Medulla oblongata (tissue), 1 donor: ENCODE measurements around the gene NAMPT.
"Not testable (repeated sequence)": the region's sequence is repeated elsewhere in the genome, so short reads cannot be mapped to it uniquely, and the experiment has no call there.

ENCODE experiments used
- DNase-seq: peaks from one replicate; pipeline ENCODE4 v3.0.0-alpha.2; 2015; ENCODE audit errors: extremely low spot score

NAMPT gene

DNA sequence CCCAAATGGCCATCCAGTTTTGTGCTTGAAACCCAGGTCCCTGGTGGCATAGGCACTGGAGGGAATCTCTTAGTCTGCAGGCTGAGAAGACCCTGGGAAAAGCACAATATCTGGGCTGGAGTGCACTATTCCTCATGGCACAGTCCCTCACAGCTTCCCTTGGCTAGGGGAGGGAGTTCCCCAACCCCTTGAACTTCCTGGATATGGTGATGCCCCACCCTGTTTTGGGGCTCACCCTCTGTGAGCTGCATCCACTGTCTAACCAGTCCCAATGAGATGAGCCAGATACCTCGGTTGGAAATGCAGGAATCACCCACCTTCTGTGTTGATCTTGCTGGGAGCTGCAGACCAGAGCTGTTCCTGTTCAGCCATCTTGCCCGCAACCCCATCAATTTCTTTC is 19.8 kb upstream of the NAMPT start:
- no peak for DNase-seq

DNA sequence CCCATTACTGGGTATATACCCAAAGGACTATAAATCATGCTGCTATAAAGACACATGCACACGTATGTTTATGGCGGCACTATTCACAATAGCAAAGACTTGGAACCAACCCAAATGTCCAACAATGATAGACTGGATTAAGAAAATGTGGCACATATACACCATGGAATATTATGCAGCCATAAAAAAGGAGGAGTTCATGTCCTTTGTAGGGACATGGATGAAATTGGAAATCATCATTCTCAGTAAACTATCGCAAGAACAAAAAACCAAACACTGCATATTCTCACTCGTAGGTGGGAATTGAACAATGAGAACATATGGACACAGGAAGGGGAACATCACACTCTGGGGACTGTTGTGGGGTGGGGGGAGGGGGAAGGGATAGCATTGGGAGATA is 13.8 kb upstream of the NAMPT start:
- DNase-seq, result not testable (repeated sequence)

DNA sequence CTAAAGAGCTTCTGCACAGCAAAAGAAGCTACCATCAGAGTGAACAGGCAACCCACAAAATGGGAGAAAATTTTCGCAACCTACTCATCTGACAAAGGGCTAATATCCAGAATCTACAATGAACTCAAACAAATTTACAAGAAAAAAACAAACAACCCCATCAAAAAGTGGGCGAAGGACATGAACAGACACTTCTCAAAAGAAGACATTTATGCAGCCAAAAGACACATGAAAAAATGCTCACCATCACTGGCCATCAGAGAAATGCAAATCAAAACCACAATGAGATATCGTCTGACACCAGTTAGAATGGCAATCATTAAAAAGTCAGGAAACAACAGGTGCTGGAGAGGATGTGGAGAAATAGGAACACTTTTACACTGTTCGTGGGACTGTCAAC is 13.4 kb upstream of the NAMPT start:
- not testable (repeated sequence) for DNase-seq

DNA sequence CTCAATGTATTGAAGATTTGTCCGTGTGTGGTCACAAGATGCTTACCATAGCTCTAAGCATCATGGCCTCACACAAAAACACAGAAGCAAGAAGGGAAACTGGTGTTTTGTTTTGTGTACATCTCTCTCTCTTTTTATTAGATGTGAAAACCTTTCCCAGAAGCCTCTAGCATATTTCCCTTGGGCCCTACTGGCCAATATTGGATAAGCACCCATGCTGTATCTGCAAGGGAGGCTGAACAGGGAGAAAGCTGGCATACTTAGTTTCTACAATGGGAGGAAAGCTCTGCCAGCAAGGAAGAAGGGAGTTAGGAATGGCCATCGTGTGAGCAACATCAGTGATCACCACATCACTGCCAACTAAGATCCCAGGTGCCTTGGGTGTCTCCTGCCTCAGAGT is 9.6 kb upstream of the NAMPT start:
- no peak for DNase-seq

DNA sequence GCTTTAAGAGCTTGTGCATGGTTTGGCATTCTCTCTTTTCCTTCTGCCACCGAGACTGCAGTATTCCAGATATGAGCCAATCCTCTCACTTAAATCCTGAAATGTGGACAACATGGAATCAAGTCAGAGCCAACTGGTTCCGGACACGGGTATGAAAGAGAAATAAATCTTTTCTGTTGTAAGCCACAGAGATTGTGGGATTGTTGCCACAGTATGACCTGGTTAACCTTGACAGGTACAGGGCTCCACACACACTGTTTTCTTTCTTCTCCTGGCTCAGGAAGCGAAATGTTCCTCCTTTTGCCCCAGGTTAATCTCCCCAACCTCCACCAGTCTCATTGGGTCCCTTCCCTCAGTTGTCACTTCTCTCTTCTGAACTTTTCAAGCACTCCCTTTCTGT is 6.5 kb upstream of the NAMPT start:
- DNase-seq, result no peak

DNA sequence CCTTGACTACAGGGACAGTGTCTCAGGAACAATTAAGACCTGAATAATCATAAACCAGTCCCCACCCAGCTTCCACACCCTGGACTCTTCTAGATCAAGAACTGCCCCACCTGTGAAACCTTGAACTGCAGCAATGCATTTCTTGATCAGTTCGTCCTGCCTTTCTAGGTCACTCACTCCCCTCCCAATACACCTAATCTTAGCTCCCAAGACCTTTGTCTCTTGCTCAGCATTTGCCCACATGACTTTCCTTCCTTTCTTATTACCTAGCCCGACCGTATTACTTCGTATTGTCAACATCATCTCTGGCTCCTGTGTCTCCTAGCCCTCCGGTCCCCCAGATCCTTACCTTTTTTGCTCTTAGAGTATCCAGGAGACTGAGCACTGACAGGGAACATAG is 5.5 kb upstream of the NAMPT start:
- DNase-seq, result no peak

DNA sequence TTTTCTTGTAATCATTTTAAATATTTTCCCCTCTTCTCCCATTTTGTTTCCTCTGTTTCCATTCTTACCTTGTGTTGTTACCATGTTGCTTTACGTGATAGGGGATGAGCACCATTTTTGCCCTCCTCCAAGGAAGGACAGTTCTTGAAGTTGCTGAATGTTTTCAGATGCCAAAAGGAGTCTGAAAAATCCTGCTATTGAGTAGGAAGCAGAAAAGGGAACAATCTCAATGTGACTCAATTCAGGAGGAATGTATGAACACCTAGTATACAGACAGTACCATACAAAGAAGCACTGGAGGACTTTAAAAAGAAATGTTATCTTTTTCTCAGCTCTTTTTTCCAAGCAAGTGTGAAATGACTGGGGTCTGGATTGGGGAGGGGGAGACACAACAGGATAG is 5.1 kb upstream of the NAMPT start:
- no peak for DNase-seq

DNA sequence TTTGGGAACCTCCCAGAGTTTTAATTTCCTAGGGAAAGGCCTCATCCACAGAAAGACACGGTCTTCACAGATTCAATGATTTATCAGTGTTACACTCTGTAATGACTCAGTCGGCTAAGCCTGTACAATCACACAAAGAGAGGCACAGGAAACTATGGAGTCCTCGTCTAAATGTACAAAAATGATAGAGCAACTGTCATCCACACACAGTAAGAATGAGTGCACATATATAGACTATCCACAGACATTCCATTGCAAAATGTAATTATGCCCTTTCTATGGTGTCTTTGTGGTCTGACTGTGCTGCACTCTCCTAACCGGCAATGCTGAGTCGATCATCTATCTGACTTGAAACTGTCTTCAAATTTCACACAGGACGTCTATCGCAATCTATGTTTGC is 3.5 kb upstream of the NAMPT start:
- no peak for DNase-seq

DNA sequence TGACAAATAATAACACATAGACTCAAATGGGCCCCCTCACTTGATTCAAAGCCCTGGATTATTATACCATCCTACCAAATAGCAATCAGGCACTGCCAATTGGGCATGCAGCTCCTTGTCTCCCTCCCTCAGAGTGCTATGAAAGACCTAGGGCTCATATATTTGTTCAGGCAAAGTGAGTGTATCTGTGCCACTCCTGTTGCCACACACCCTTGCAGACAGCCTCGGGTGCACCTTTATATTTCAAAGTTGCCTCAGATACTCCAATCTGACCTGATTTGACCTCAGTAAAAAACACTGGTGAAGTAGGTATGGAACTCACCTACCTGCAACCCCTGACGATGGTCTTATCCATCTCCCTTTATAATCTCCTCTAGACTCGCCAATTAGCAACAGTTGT is 3.0 kb upstream of the NAMPT start:
- no peak for DNase-seq

DNA sequence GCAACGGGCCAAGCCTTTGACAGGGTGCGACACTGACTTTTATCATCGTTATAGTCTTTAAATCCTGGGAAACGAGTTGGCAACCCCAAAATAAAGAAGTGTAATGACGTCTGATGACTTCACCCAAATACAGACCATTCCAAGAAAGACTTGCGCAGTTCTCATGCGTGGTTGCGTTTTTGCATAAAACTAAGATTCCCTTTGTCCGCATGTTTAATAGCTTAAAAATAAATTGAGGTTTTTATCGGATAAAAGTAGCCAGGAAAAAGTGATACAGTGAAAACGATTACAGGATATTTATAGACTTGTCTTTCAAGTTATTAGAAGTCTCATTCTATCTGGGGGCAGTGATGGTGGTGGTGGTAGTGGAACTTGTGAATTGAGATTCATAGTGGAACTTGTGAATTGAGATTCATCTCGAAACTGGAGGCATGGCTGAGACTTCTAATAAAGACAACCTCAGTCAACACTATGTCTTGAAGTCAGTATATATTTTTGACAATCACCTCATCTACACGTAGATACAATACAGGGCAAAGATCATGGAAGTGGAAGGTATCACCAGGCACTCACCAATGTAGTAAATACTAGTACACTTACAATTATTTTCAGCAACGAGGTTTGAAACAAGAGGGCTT is 1.2 kb upstream of the NAMPT start:
- no peak for DNase-seq

DNA sequence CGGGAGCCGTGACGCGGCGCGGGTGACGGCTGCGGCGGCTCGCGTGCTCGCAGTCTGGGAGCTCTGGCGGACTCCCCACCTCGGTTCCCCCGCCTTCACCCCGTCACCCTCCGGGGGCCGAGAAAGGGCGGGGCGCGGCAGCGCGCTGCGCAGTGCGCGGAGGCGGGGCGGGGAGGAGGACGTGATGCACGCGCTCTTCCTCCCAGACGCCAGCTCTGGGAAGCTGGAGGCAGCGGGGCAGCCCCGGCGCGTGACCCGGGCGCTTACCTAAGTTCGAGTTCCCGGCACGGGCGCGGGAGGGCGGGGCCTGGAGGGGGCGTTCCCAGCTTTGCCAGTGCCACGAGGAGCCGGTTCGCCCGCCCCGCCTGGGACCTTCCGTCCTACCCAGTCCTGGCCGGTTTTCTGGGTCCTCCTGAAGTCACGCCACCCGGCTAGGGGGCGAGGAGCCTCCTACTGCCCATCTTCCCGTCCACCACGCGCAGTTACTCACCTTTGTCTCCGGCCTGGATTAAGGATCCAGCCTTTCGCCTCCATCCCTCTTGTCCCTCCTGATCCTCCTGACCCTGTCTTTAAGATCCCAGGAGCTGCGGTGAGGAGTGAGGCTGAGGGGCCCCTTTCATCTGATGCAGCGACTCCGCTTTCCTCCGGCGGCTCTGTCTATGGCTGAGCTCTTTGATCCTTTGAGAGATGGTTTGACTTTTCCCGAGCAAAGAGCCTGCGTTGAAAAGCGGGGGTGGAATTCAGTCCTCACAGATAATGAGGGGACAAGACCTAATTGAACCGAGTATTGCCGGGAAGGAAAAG is 470 bp upstream of the NAMPT start:
- DNase-seq, result peak; percentile 97

DNA sequence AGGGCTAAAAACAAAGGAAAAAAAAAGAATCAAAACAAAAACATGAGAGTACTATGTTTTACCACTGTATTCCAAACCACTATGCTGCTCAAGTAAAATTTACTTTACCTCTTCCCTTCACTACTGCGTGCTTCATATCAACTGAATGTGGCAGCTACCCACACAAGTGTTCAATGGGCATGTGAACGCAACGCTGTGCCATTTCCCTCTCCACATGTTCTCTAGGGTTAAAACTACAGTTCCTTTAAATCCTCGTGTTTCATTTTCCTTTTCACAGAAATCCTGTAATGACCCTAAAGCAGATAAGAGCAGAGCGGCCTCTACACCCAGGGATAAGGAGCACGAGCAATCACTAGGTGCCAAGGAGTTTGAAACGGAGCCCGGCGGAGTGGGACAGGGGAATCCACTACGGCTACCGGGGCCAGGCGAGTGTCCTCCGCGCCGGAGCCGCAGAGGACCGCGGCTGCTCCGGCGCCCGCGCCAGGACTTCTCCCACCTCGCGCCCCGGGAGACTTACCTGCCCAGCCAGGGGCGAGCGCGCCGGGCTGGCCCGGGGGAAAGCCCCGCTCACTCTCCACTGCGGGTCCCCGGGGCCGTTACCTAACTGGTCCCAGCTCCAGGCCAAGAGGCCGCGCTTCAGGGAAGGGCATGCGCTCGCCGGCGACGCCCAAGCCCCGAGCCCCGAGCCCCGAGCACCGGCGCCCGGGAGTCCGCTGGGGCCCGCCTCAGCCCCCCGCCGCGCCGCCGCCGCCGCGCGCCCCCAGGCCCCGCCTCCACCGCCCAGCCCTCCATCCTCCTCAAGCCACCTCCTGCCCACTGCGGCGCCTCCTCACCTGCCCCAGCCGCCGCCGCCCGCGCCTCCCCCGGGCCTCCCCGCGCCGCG is 711 bp downstream of the NAMPT start:
- DNase-seq, result peak; percentile 66

DNA sequence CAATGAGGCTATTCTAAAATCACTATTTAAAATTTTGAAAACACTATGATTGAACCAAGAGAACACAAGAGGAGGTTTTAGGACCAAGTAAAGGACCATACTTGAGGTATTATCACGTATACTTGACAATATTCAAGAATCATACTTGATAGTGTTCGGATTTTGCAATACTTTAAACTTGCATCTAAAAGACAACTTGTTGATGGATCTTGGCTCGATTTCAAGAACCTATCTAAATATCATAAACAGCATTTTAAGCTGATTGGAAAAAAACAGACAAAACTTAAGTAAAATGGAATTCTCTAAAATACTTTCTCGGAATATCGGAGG is 1.3 kb downstream of the NAMPT start:
- peak; percentile 19 for DNase-seq

DNA sequence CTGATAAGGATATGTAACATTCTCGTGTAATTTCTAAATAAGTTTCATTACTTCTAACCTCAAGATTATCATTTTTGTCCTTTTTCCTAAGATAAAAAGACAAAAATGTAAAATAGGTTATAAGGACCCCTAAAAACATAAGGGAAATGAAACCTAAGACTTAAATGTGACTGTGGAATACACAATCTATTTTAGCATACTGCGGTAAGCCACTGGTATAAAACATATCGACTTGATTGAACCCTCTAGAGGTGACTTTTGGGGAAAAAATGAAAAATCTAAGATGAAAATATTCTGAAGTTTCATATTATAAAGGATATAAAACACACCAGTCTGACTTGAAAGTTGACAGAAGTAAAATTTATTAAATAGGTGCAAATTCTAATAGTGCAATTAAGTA is 1.9 kb downstream of the NAMPT start:
- DNase-seq, result peak; percentile 12

DNA sequence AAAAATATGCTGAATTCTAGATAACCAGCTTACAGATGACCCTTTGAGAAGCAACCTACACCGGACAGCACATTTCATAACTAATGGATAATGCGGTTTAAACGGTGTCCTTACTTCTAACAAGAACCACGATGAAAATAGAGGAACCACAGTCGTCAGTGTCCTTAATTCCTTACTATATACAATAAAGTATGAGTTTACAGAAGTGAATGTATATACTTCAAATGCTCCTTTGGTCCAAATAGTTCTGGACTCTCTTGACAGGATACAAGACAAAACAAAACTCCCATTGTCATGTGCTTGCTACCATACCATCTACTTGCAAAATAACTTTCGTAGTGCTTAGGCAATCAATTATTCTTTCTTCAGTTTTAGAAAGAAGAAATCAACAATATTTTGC is 2.4 kb downstream of the NAMPT start:
- peak; percentile 38 for DNase-seq

DNA sequence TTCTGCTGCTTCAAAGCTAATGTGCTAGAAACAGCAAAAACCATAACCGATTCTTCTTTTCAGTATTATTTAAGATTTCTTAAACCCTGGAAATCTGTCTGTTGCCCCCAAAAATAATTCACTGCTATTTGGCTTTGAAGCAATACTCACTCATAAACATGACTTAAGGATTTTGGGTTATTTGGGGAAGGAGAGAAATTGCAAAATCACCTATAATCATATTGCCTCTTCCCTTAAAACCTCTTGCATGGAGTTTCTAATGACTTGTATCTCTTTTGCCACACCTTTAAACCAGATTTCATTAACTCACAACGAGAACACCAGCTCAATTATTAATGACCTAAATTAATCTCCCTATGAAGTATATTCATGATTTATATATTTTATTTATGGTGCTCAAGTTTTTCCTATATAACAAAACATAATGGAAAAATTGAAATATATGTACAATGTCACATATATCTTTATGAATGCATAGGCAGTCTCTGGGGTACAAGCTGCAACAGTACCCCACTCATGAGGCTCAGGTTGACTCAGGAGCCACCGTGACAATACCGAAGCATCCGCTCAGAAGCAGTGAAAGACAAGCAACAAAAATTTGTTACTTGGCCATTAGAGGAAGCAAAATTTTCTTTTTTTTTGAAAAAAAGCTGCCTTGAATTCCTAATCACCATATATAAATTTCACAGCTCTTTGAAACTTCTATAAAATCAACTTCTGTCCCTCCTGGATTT is 3.0 kb downstream of the NAMPT start:
- DNase-seq, result no peak

DNA sequence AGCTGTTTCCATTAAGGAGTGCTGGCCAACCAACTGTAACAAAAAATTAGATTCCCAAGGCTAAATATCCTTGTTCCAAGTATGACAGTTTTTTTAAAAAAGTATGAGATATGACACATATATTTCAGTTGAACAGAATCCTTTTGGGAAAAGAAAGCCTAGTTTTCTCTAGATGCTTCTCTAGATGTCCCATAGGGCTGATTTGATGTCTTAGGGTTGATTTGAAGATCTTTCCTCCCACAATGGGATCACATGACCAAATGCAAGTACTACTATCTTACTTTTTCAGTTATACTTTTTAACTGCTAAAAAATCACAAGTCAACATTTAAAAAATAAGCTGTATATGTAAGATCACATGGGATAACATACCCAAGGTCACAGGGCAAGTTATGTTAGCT is 3.7 kb downstream of the NAMPT start:
- DNase-seq, result no peak

DNA sequence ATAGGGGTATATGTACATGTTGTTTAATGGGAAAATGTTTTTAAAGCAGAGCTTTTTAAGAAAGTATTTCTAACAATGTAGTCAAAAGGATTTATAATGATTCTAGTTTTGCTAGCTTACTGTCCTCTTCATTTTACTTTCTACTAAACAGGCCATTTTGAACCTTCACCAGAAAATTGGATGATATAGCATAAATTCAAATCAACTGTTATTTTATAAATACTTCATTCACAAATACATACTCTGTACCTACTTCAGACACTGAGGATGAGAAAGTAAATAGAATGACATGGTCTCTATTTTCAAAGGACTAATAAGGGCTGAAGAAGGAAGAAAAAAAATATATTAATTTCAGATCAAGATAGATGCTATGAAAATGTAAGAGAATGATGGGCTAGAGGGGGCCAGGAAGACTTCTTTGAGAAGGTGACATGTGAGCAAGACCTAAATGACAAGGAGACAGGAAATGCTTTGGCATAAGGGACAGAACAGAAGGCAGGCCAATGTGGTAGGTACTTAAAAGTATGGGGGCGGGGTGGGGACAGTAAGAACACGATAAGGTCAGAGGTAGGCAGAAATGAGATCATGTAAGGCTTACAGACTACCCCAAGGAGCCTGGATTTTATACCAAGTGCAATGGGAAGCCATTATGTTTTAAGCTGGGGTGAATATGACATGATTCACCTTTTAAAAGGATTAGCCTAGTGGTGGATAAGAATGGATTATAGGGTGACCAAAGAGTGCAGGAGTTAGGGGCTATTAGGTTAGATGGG is 5.2 kb downstream of the NAMPT start:
- DNase-seq, result no peak

DNA sequence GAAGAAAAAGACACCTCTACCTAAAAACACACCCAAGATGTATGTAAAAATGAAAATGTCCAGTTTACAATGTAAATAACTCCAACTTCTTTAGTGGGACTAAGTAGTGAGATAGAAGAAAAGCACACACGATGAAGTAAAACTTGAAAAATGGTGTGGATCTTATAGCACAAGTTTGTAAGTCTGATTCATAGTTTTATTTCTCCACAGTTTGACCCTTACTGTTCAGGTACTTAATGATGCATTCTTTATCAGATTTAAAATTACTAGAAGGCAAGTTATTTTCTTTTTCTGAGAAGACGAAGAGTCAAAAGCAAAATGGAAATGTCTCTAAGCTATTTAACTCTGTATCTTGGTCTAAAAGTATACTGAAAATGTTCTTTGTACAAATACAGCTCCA is 6.1 kb downstream of the NAMPT start:
- no peak for DNase-seq

DNA sequence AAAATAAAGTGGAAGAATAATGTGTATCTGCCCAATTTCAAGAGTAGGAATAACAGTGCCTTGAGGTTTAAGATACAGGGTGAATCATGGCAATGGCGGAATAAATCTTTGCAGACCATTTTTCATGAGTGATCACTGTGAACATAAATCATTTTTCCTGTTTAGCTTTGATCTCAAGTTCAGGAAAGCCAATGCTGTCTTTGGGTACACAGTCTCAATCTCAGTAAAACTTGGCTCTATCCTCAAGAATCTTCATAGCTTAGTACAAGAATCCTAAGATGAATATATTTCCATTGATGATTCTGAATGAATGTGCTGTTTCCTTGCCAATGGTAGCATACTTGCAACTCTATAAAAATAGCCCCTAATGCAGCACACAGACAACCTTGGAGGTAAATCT is 6.8 kb downstream of the NAMPT start:
- no peak for DNase-seq

DNA sequence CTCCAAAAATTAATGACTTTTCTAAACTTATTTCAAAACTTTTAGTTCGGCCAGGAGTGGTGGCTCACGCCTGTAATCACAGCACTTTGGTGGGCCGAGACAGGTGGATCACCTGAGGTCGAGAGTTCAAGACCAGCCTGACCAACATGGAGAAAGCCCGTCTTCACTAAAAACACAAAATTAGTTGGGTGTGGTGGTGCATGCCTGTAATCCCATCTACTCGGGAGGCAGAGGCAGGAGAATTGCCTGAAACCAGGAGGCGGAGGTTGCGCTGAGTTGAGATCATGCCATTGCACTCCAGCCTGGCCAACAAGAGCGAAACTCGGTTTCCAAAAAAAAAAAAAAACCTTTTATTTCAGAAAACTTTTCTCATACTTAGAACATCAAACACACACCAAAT is 8.3 kb downstream of the NAMPT start:
- no peak for DNase-seq
